ENCODE measurements around the gene SH3RF1. TPM values are rescaled to one million over a fixed set of nuclear protein-coding genes. Genes with fewer than 3 reads are reported as not detected.

SH3RF1 gene
- total and polyA plus RNA-seq, 2 of the 13 experiments (the other 11 are each of a cell fraction or from before 2014, with no cell fraction given), result 3.1 to 3.2 TPM

DNA sequence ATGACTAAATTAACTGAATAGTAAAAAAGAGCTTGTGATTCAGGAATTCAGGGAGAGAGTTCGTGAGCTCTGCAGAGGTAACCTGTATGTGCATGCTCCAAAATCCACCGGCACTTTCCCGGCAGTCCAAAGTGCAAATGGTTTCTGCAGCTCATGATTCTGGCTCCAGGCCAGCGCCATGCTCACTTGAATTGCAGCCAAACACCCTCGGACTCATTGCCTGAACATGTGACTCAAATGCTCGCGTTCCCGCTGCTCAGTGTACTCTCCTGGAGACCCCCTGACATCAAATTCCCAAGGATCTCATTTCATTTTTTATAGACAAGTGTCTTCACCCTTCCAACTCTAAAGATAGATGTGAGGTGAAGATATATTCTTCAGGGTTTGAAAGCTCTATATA is 44.1 kb upstream of the SH3RF1 start (continued):
- TF ChIP-seq, protein P1, sequence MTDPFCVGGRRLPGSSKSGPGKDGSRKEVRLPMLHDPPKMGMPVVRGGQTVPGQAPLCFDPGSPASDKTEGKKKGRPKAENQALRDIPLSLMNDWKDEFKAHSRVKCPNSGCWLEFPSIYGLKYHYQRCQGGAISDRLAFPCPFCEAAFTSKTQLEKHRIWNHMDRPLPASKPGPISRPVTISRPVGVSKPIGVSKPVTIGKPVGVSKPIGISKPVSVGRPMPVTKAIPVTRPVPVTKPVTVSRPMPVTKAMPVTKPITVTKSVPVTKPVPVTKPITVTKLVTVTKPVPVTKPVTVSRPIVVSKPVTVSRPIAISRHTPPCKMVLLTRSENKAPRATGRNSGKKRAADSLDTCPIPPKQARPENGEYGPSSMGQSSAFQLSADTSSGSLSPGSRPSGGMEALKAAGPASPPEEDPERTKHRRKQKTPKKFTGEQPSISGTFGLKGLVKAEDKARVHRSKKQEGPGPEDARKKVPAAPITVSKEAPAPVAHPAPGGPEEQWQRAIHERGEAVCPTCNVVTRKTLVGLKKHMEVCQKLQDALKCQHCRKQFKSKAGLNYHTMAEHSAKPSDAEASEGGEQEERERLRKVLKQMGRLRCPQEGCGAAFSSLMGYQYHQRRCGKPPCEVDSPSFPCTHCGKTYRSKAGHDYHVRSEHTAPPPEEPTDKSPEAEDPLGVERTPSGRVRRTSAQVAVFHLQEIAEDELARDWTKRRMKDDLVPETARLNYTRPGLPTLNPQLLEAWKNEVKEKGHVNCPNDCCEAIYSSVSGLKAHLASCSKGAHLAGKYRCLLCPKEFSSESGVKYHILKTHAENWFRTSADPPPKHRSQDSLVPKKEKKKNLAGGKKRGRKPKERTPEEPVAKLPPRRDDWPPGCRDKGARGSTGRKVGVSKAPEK (CRISPR knock-in tag; IDR thresholded peaks at IDR 0.05; ENCODE audit: borderline replicate concordance), result no peak
- TF ChIP-seq, protein P2, sequence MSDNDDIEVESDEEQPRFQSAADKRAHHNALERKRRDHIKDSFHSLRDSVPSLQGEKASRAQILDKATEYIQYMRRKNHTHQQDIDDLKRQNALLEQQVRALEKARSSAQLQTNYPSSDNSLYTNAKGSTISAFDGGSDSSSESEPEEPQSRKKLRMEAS (IDR thresholded peaks at IDR 0.05), result peak; percentile 93
- peak; percentile 56; the same call in 1 of the 2 replicates for TF ChIP-seq ZNF605 (CRISPR knock-in tag; IDR thresholded peaks at IDR 0.05)
- TF ChIP-seq, protein P3, sequence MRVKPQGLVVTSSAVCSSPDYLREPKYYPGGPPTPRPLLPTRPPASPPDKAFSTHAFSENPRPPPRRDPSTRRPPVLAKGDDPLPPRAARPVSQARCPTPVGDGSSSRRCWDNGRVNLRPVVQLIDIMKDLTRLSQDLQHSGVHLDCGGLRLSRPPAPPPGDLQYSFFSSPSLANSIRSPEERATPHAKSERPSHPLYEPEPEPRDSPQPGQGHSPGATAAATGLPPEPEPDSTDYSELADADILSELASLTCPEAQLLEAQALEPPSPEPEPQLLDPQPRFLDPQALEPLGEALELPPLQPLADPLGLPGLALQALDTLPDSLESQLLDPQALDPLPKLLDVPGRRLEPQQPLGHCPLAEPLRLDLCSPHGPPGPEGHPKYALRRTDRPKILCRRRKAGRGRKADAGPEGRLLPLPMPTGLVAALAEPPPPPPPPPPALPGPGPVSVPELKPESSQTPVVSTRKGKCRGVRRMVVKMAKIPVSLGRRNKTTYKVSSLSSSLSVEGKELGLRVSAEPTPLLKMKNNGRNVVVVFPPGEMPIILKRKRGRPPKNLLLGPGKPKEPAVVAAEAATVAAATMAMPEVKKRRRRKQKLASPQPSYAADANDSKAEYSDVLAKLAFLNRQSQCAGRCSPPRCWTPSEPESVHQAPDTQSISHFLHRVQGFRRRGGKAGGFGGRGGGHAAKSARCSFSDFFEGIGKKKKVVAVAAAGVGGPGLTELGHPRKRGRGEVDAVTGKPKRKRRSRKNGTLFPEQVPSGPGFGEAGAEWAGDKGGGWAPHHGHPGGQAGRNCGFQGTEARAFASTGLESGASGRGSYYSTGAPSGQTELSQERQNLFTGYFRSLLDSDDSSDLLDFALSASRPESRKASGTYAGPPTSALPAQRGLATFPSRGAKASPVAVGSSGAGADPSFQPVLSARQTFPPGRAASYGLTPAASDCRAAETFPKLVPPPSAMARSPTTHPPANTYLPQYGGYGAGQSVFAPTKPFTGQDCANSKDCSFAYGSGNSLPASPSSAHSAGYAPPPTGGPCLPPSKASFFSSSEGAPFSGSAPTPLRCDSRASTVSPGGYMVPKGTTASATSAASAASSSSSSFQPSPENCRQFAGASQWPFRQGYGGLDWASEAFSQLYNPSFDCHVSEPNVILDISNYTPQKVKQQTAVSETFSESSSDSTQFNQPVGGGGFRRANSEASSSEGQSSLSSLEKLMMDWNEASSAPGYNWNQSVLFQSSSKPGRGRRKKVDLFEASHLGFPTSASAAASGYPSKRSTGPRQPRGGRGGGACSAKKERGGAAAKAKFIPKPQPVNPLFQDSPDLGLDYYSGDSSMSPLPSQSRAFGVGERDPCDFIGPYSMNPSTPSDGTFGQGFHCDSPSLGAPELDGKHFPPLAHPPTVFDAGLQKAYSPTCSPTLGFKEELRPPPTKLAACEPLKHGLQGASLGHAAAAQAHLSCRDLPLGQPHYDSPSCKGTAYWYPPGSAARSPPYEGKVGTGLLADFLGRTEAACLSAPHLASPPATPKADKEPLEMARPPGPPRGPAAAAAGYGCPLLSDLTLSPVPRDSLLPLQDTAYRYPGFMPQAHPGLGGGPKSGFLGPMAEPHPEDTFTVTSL (CRISPR knock-in tag; IDR thresholded peaks at IDR 0.05; ENCODE audit: borderline replicate concordance), result peak; percentile 86; the same call in 1 of the 2 replicates
- TF ChIP-seq ZSCAN9 (CRISPR knock-in tag; IDR thresholded peaks at IDR 0.05; ENCODE audit: borderline replicate concordance), result 0 out of 2 replicates have a peak, but pooled peaks have one; percentile 66
- TF ChIP-seq, protein P4, sequence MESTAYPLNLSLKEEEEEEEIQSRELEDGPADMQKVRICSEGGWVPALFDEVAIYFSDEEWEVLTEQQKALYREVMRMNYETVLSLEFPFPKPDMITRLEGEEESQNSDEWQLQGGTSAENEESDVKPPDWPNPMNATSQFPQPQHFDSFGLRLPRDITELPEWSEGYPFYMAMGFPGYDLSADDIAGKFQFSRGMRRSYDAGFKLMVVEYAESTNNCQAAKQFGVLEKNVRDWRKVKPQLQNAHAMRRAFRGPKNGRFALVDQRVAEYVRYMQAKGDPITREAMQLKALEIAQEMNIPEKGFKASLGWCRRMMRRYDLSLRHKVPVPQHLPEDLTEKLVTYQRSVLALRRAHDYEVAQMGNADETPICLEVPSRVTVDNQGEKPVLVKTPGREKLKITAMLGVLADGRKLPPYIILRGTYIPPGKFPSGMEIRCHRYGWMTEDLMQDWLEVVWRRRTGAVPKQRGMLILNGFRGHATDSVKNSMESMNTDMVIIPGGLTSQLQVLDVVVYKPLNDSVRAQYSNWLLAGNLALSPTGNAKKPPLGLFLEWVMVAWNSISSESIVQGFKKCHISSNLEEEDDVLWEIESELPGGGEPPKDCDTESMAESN (CRISPR knock-in tag; conservative IDR thresholded peaks at IDR 0.05), result 0 out of 2 replicates have a peak, but pooled peaks have one; percentile 52
- no peak for TF ChIP-seq WIZ (CRISPR knock-in tag; IDR thresholded peaks at IDR 0.05)
- TF ChIP-seq HOXA3 (CRISPR knock-in tag; IDR thresholded peaks at IDR 0.05), result peak; percentile 72
- TF ChIP-seq FOXJ3 (CRISPR knock-in tag; IDR thresholded peaks at IDR 0.05; ENCODE audit: borderline replicate concordance), result 0 out of 2 replicates have a peak, but pooled peaks have one; percentile 29
- TF ChIP-seq MIER2 (CRISPR knock-in tag; IDR thresholded peaks at IDR 0.05), result peak; percentile 30; the same call in 1 of the 2 replicates
- peak; percentile 56; the same call in 1 of the 2 replicates for TF ChIP-seq YEATS4 (CRISPR knock-in tag; IDR thresholded peaks at IDR 0.05; ENCODE audit: borderline replicate concordance)
- no peak for TF ChIP-seq HDAC6 (IDR thresholded peaks at IDR 0.05; ENCODE audit: low read depth, low read length)
- TF ChIP-seq, protein P5, sequence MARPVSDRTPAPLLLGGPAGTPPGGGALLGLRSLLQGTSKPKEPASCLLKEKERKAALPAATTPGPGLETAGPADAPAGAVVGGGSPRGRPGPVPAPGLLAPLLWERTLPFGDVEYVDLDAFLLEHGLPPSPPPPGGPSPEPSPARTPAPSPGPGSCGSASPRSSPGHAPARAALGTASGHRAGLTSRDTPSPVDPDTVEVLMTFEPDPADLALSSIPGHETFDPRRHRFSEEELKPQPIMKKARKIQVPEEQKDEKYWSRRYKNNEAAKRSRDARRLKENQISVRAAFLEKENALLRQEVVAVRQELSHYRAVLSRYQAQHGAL (CRISPR knock-in tag; IDR thresholded peaks at IDR 0.05; ENCODE audit: not compliant biosample characterization), result peak; percentile 37
- TF ChIP-seq KDM6A (CRISPR knock-in tag; IDR thresholded peaks at IDR 0.05; ENCODE audit: low read depth), result peak; percentile 69
- TF ChIP-seq, protein P6, sequence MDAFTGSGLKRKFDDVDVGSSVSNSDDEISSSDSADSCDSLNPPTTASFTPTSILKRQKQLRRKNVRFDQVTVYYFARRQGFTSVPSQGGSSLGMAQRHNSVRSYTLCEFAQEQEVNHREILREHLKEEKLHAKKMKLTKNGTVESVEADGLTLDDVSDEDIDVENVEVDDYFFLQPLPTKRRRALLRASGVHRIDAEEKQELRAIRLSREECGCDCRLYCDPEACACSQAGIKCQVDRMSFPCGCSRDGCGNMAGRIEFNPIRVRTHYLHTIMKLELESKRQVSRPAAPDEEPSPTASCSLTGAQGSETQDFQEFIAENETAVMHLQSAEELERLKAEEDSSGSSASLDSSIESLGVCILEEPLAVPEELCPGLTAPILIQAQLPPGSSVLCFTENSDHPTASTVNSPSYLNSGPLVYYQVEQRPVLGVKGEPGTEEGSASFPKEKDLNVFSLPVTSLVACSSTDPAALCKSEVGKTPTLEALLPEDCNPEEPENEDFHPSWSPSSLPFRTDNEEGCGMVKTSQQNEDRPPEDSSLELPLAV (CRISPR knock-in tag; conservative IDR thresholded peaks at IDR 0.05; ENCODE audit: low read depth), result no peak
- TF ChIP-seq XRCC5 (optimal IDR thresholded peaks at IDR 0.05; ENCODE audit: low read length), result peak; percentile 50
- no peak for TF ChIP-seq TCF7L2 (IDR thresholded peaks at IDR 0.05; ENCODE audit: low read depth, low read length)

Data from HepG2 (cell line).